GM21825 (cell line): ENCODE data around the gene RASD1.

Source experiments
- ATAC-seq: cut with Tn5 transposase; IDR thresholded peaks from one replicate; pipeline ENCODE4 v1.9.1; 2021; ENCODE audit warnings: mild to moderate bottlenecking, moderate library complexity; ENCODE audit not compliant: unreplicated experiment

RASD1 gene

DNA sequence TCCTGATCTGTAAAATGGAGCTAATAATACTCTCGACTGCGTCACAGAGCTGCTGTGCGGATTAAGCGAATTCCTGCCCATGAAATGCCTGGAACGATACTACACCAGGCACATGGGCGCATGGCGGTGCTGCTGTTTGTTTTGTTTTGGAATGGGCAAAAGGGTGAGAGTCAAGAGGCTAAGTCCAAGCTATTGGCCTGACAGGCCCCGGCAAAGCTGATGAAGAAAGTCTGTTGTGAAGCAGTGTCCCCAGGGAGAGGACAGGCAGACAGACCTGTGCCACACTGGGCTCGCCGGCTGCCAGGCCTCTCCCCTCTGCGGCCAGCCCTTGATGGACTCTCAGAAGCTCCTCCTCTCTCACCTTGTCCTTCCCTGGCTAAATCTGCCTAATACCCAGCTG is 31.3 kb upstream of the RASD1 start:
- no peak for ATAC-seq

DNA sequence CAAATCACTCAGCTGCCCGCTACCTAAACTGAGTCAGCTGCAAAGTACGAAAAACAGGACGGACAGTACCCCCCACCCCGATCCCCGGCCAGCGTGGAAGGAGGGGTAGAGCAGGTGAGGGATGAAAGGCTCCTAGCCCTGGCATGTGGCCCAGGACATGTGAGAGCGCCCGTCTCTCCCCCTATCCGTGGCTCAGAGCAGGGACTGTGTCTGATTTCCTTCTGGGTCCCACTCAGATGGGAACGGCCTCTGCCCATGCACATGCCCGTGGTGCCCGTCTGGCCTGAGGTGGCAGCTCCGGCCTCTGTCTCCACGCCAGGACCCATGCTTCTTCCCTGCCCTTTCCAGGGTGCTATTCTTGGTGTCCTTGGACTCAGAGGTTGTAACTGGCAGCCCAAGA is 30.2 kb upstream of the RASD1 start:
- ATAC-seq, result no peak

DNA sequence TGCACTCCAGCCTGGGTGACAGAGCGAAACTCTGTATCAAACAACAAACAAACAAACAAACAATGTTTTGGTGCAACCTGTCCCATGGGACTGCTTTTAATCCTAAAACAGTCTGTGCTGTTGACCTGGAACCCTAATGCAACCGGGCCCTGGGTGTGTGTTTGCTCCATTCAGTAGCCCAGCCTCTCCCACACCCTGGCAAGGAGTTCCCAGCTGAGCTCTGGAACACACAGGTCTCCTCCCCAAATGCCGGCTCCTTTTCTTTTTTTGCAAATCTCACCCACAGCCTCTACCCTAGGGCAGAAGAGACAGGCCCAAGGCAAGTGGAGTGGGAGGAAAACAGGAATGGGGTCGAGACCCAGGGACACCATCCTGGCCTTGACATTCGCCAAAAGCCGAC is 29.8 kb upstream of the RASD1 start:
- no peak for ATAC-seq

GRCh38 chr17:17525311-17525710 is 29.1 kb upstream of the RASD1 start:
- ATAC-seq, result no peak

DNA sequence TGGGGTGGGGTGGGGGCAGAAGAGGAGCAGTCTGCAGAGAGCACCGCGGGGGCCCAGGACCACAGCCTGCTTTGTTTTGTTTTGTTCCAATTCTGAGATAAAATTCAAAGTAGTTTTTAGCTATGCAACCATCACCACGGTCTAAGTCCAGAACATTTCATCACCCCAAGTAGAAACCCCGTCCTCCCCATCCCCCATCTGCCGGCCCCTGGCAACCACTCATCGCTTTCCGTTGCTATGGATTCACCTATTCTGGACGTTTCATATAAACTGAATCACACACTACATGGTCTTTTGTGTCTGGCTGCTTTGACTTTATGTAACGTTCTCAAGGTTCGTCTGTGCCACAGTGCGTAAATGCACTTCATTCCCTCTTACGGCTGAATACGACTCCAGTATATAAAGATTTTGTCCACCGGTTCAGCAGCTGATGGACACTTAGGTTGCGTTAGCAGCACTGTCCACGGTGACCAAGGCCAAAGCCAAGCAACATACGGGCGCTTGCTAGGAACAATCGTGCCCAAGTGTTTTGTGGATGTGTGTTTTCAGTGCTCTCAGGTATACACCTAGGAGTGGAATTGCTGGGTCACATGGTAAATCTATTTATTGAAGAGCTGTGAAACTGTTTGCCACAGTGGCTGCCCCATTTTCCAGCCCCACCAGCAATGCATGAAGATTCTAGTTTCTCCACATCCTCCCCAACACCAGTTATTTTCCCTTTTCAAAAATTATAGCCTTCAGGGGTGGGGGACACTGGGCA is 27.7 kb upstream of the RASD1 start:
- no peak for ATAC-seq

GRCh38 chr17:17523001-17523730 is 27.0 kb upstream of the RASD1 start:
- no peak for ATAC-seq

DNA sequence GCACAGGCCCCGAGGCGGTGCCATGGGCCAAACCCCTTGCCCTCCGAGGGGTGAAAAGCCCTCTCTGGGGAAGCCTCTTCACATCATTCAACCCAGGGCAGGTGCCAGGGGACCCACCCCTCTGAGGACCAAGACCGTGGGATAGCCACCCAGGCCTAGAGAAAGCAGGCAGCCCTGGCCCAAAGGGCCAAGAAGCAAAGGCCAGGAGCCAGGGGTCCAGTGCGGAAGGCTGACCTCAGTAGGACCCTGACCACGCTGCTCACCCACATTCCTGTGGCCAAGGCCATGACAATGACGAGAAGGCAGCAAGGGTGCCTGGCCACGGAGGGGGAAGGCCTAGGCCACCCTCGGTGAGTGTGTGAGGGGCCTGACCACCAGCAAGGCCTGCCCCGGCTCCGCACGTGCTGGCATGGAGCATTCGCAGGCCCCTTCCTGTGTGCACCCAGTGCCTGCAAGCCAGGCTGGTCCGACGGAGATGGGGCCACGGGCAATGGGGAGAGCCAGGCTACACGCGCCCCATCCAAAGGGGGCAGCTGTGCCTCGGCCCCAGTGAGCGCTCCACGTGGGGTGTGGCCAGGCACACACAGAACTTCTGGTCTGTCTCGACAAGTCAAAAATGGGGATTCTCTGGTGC is 24.5 kb upstream of the RASD1 start:
- no peak for ATAC-seq

- no peak for ATAC-seq
Observed at GRCh38 chr17:17519886-17520285, 23.7 kb upstream of the RASD1 start.

GRCh38 chr17:17518951-17519350 is 22.8 kb upstream of the RASD1 start:
- no peak for ATAC-seq

DNA sequence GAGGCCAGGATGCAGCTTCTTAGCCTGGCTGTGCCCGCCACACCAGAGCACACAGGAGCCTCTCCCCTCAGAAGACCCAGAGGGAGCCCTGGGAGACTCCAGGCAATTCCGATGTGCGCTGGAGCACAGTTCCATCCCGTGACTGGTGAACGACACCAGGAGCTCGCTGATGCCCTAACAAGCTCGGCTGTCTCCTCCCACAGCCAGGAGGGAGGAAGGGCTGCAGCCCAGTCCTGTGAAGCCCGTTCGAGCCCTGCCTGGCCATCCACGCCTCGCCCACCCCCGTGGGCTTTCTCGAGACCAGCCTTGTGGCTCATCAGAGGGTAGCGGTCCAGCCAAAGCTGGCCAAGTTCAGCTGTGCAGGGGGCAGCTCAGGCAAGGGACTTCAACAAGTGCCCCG is 21.8 kb upstream of the RASD1 start:
- no peak for ATAC-seq

DNA sequence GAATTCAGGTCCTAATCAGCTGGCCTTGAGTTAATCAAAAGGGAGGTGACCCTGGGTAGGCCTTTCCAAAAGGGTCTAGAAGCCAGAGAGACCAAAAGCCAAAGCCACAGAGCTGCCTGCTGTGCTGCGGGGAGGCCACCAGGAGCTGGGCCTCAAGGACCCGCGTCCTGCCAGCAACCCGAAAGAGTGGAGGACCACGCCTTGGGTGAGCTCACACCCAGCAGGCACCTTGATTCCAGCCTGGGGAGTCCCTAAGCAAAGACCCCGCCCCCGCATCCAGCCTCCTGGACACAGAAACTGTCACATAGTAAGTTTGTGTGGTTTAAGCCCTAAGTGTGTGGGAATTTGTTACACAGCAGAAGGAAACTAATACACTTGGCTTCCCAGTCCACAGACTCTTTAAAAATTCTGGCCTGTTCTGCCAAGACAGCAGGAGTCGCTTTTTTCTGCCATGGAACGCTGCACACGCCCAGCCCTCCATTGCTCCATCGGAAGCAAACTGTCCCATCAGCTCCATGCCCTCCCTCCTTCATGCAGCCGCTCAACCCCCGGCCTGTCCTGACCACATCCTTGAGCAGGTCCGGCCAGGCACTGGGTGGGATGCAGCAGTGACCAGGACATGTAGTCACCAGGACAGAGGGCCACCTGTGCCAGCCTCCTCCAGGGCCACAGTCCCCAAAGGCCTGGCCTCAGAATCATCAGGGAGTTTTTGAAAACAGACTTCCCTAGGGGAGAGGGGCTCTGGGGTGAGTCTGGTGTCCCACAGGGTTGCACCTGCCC is 20.9 kb upstream of the RASD1 start:
- ATAC-seq, result no peak

DNA sequence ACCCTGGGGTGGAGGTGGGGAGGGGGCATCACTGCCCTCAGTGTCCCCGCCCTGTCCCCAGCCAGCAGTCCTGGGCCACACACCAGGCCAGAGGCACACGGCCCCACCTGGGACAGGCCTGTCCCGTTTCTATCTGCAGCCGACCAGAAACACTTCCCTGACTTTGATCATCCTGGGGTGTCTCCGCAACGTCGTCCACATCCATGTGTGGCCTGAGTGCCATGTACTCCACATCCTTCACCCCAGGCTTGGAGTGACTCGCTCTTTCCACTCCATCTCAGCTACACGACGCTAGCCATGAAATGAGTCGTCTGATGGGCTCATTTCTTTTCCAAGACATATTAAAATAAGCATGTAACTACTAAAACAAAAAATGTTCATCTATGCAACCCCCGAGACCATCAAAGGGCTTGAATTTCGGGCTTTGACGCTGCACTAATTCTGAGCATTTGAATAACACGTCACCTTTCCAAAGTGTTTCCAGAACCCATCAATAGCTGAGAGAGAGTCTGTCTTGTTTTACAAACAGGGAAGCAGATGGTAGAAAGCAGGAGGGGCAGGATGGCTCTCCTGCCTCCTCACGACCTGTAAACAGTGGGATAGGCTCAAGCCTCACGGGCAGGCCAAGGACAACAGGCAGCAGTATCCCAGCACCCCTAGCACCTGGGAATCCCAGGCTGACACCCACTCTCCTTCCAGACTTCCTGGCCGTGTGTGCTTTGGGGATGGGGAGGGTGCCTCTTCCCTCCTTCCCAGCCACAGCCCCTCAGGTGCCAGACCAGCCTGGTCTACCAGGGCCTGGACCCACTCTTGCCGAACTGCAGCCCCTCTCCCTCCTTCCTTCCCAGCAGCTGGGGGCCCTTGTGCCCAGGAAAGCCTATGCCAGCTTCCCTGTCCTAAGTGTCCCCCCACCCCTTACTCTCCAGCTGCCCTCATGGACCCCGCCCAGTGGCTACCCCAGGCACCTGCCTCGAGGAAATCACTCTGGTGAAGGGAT is 20.0 kb upstream of the RASD1 start:
- no peak for ATAC-seq

DNA sequence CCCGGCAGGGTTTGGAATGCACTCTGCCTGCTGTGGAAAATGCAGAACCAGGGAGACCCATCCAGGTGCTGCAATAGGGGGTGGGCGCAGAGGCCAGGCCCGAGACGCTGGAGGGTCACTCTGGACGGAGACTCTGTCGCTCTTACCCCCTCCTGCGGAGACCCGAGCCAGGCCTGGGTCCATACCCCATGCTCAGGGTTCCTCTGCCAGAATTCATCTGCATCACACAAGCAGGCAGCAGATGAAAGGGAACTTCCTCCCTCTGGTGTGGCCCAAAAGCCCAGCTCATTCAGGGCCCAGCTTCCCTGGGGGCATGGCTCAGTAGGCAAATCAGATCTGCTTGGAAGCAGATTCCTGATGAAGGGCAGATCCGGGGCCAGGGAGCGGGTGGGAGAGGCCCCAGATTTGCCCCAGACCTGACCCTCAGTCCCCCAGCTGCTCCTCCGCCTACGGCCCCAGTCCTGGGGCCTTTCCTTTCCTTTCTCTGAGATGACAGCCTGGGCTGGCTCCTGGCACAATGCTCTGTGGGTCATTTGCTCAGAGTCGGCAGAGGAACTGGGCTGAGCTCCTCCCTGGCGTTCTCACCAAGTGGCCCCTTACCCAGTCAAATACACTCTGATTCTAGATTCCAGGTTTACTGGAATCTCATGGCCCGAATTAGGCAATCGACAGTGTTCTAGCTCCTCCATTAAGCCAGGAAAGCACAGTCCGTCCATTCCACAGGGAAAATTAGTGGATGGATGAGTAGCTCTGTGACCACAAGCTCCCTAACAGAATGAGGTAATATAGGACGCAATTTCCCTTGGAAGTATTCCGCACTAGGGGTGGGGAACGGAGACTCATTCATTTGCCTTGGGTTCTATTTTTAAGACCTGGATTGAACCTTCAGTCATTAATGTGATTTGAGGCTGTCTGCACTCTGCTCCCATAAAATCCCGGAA is 19.1 kb upstream of the RASD1 start:
- no peak for ATAC-seq

DNA sequence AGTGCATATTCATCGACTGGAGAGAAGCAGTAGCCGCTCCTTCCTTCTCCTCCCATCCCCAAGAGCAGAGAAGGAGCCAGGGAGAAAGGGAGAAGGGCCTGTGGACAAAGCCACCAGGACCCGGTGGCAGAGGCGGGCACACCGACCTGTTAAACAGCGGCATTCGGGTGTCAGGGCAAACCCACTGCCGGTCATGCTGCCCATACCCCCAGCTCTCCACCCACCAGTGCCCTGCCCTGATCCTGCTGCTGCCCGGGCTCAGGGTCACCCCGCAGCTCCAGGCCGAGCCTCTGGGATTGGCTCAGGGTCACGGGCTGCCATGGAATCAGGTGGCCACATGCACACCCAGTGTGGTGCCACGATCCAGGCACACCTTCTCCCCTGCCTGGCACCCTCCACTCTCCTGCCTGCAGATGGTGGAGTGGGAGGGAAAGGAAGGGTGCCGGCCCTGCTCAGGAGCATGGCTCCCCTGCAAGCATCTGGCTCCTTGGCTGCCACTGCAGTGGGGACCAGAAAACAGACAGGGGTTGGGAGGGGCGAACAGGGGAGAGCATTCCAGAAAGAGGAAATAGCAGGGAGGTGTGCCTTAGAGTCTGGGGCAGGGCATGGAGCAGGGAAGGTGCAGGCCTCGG is 18.3 kb upstream of the RASD1 start:
- no peak for ATAC-seq

DNA sequence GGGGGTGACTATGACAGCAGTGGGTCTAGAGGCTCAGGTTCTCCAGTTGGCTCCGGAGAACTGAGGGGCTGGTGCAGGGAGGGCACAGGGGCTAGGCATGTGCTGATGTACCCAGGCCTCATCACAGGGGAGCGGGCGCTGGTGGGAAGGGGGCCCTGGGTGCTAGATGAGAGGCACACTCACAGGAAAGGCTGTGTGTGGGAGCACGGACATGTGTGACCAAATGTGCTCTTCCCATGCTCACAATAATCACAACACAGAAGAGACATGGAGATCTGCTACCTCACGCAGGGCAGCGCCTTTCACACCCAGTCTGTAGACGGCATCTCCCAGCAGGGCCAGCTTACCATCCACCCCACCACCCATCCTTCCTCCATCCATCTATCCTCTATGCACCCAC is 17.4 kb upstream of the RASD1 start:
- ATAC-seq, result no peak

DNA sequence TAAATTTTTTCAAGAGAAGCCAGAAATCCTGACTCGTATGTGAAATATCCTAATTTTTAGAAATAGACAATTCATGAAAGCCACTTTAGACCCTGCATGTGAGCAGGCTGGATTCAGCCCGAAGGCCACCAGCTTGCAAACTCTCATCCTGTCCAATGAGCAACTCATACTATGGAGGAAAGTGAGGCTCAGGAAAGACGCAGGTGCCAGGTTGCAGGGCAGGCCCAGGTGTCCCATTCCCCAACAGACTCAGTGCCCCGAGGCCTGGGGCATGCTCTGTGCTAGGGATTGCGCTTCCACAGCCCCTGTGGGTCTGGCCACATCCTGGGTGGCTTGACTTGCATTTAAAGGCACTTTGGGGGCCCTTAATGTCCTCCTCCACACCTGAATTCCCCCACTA is 16.7 kb upstream of the RASD1 start:
- no peak for ATAC-seq

DNA sequence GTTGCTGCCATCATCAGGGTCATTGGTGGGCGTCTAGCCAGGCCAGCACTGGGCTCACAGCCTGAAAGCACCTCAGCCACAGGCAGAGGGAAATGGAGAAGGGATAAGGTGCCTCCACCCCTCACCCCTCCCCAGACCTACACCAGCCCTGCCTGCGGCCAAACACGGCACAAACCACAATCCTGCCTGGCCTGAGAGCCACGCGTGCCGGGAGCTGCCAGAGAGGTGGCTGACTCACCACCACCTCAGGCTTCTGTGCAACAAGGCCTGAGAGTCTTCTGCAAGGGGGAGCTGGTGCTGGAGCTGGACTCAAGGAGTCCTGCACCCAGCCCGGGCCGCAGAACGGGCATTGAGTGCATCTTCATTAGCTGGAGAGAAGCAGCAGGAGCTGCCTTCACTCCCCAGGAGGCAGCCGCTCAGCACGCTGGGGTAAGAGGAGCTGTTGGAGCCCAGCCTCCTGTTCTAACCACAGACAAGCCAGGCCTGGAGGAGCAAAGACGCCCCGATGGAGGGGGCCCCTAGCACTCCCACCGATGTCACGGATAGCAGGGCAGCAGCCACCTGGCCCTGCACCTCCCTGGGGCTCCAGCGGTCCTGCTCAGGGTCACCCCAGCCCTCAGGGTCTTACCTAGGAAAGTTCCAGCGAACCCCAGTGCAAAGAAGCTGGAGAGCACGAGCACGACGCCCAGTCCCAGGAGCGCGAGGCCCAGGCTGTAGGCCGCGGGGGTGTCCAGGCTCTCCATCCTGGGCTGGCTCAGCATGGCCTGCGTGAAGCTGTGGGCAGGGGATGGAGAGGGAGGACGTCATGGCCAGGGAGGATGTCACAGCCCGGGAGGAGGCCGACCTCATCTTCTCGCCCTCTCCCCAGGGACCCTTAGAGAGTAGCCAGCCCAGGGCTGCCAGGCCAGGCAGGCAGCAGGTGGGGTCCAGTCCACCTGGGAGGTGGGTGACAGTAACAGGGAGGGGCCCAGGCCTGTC is 16.0 kb upstream of the RASD1 start:
- ATAC-seq, result no peak
